ENCODE measurements around the gene MRPL32. TPM values are rescaled to one million over a fixed set of nuclear protein-coding genes. Genes with fewer than 3 reads are reported as not detected.
"Not testable (repeated sequence)": the region's sequence is repeated elsewhere in the genome, so short reads cannot be mapped to it uniquely, and the experiment has no call there.

MRPL32 gene
- total RNA-seq (100 to 1,000 TPM in 1 of 5 donors, 10 to 100 TPM in 4; 15.9 to 158 (median 58.6) TPM), polyA plus RNA-seq (10 to 100 TPM; 60.5 to 76.8 (median 76.8) TPM)
- long read RNA-seq, donor 1, transcript MRPL32-201 (3 exons, 1,035 nt): major isoform, 14 of 163 reads
- long read RNA-seq, donor 1, partial matches to known transcripts: 149 of 163 reads
- long read RNA-seq, donor 1, other reads (novel, unspliced or antisense): 0 of 163 reads
- long read RNA-seq, donor 2, transcript MRPL32-201 (3 exons, 1,035 nt): major isoform, 18 of 24 reads
- long read RNA-seq, donor 2, partial matches to known transcripts: 6 of 24 reads
- long read RNA-seq, donor 2, other reads (novel, unspliced or antisense): 0 of 24 reads
- long read RNA-seq, donor 3, transcript MRPL32-201 (3 exons, 1,035 nt): major isoform, 19 of 19 reads
- long read RNA-seq, donor 3, partial matches to known transcripts: 0 of 19 reads
- long read RNA-seq, donor 3, other reads (novel, unspliced or antisense): 0 of 19 reads
- long read RNA-seq, donor 4, partial matches to known transcripts: 0 of 3 reads
- long read RNA-seq, donor 4, other reads (novel, unspliced or antisense): 0 of 3 reads
- long read RNA-seq, donor 5, transcript MRPL32-201 (3 exons, 1,035 nt): major isoform, 17 of 30 reads
- long read RNA-seq, donor 5, partial matches to known transcripts: 13 of 30 reads
- long read RNA-seq, donor 5, other reads (novel, unspliced or antisense): 0 of 30 reads
- long read RNA-seq, donor 6, transcript MRPL32-201 (3 exons, 1,035 nt): major isoform, 42 of 54 reads
- long read RNA-seq, donor 6, partial matches to known transcripts: 12 of 54 reads
- long read RNA-seq, donor 6, other reads (novel, unspliced or antisense): 0 of 54 reads
- long read RNA-seq, donor 7, transcript MRPL32-201 (3 exons, 1,035 nt): major isoform, 23 of 28 reads
- long read RNA-seq, donor 7, partial matches to known transcripts: 5 of 28 reads
- long read RNA-seq, donor 7, other reads (novel, unspliced or antisense): 0 of 28 reads
- long read RNA-seq, donor 8, transcript MRPL32-201 (3 exons, 1,035 nt): major isoform, 22 of 22 reads
- long read RNA-seq, donor 8, partial matches to known transcripts: 0 of 22 reads
- long read RNA-seq, donor 8, other reads (novel, unspliced or antisense): 0 of 22 reads
- long read RNA-seq, donor 9, transcript MRPL32-201 (3 exons, 1,035 nt): major isoform, 24 of 31 reads
- long read RNA-seq, donor 9, partial matches to known transcripts: 7 of 31 reads
- long read RNA-seq, donor 9, other reads (novel, unspliced or antisense): 0 of 31 reads
- long read RNA-seq, donor 10, transcript MRPL32-201 (3 exons, 1,035 nt): major isoform, 5 of 5 reads
- long read RNA-seq, donor 10, partial matches to known transcripts: 0 of 5 reads
- long read RNA-seq, donor 10, other reads (novel, unspliced or antisense): 0 of 5 reads

- H3K9me3 ChIP-seq: no peaks in the 10 kb centered on the region
- H3K4me3 ChIP-seq: peak within 1 kb of the TSS; percentile 83 to 90 (median 86)
- H3K27me3 ChIP-seq: no peaks in the 10 kb centered on the region
- 0 to 1% (median 0%) methylated on average over 46 to 56 of the region's 56 CpGs for WGBS, 5 donors
- peaks cover 42 to 78% (median 61%) of the 10 kb centered on the region in 4 donors for H3K4me1 ChIP-seq
- peaks cover 0 to 29% (median 26%) of the 10 kb centered on the region in 4 donors for H3K36me3 ChIP-seq
- intact Hi-C loops (cut with DNase I; ENCODE audit: low total_unique reads): no loop called here
- TF ChIP-seq CTCF (IDR thresholded peaks at IDR 0.05): no peak
- TF ChIP-seq POLR2AphosphoS5 (IDR thresholded peaks at IDR 0.05): peak; percentile 36 to 94 (median 68)
- TF ChIP-seq POLR2A (IDR thresholded peaks at IDR 0.05): peak in 2 of 4 donors; percentile 13 to 63
- peak within 1 kb of the TSS; percentile 87 to 89 (median 89) for H3K27ac ChIP-seq
- DNase-seq: peak; percentile 95 to 99
Observed at GRCh38 chr7:42931834-42932651, at the start of gene MRPL32, which contains the start of gene PSMA2. MRPL32 (plus strand) TSS chr7:42932376; CDS start chr7:42932387, 11 bp downstream. PSMA2 (minus strand) TSS chr7:42932174; CDS start chr7:42932158, 16 bp downstream.

GRCh38 chr7:42883950-42884349, 48.2 kb upstream of the MRPL32 start:
- 81 to 92% (median 91%) methylated on average over 6 of the region's 6 CpGs; no CpG with 5 or more reads in 1 of the 5 donors for WGBS, 5 donors
- TF ChIP-seq POLR2A (IDR thresholded peaks at IDR 0.05) (no peak), CTCF (IDR thresholded peaks at IDR 0.05) (no peak), POLR2AphosphoS5 (IDR thresholded peaks at IDR 0.05) (no peak), EP300 (IDR thresholded peaks at IDR 0.05) (no peak)
- DNase-seq: no peak
- no peaks in the 10 kb centered on the region for H3K36me3 ChIP-seq
- H3K4me3 ChIP-seq: no peak overlapping the region
- H3K27ac ChIP-seq: no peak overlapping the region
- intact Hi-C loops (cut with DNase I; ENCODE audit: low total_unique reads): no loop called here
- H3K4me1 ChIP-seq: peaks cover 12 to 22% (median 16%) of the 10 kb centered on the region in 4 donors
- H3K27me3 ChIP-seq: no peaks in the 10 kb centered on the region
- H3K9me3 ChIP-seq: no peaks in the 10 kb centered on the region

DNA sequence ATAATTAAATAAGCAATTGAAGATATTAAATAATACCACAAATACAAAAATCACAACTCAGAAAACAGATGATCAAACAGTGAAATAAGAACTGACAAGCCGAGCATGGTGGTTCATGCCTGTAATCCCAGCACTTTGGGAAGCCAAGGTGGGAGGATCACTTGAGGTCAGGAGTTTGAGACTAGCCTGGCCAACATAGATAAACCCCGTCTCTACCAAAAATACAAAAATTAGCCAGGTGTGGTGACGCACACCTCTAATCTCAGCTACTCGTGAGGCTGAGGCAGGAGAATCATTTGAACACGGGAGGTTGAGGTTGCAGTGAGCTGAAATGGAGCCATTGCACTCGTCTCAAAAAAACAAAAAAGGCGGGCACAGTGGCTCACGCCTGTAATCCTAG, 47.0 kb upstream of the MRPL32 start:
- peaks cover 12 to 28% (median 19%) of the 10 kb centered on the region in 4 donors for H3K4me1 ChIP-seq
- H3K27me3 ChIP-seq; H3K9me3 ChIP-seq; DNase-seq; H3K36me3 ChIP-seq; intact Hi-C loops (cut with DNase I; ENCODE audit: low total_unique reads); H3K27ac ChIP-seq; H3K4me3 ChIP-seq: not testable (repeated sequence)
- 90 to 96% (median 95%) methylated on average over 8 of the region's 8 CpGs for WGBS, 5 donors

GRCh38 chr7:42886129-42886528, 46.0 kb upstream of the MRPL32 start:
- no peak for DNase-seq
- Histone ChIP-seq H3K27me3 (no peaks in the 10 kb centered on the region), H3K4me3 (no peak overlapping the region), H3K27ac (no peak overlapping the region), H3K4me1 (peaks cover 12 to 28% (median 19%) of the 10 kb centered on the region in 4 donors), H3K36me3 (no peaks in the 10 kb centered on the region), H3K9me3 (no peaks in the 10 kb centered on the region)
- 78 to 91% (median 83%) methylated on average over 2 of the region's 2 CpGs for whole genome bisulfite sequencing, 5 donors
- TF ChIP-seq POLR2AphosphoS5 (IDR thresholded peaks at IDR 0.05): no peak
- peak in 1 of 7 experiments; percentile 18 for TF ChIP-seq CTCF (IDR thresholded peaks at IDR 0.05)
- intact Hi-C loops (cut with DNase I; ENCODE audit: low total_unique reads): no loop called here
